Skeletal muscle satellite cell (primary cell): ENCODE measurements around the gene ENO1.
A peak's percentile ranks its signal among the peaks of the same experiment; 100 is the strongest.
"Not testable (repeated sequence)": the region's sequence is repeated elsewhere in the genome, so short reads cannot be mapped to it uniquely, and the experiment has no call there.

Experiments used
- H3K27me3 ChIP-seq: 2 replicates; pipeline ENCODE4 v1.7.0; 2013; ENCODE audit warnings: low read length; ENCODE audit not compliant: control insufficient read depth, insufficient read depth
- H3K36me3 ChIP-seq: 2 replicates; pipeline ENCODE4 v1.7.0; 2013; ENCODE audit warnings: mild to moderate bottlenecking, control low read depth, low read length; ENCODE audit not compliant: insufficient read depth
- H3K4me1 ChIP-seq: 2 replicates; pipeline ENCODE4 v1.7.0; 2013; ENCODE audit warnings: low read length; ENCODE audit not compliant: control insufficient read depth, insufficient read depth
- H3K4me2 ChIP-seq: 2 replicates; pipeline ENCODE4 v1.7.0; 2013; ENCODE audit warnings: mild to moderate bottlenecking, low read length
- H3K4me3 ChIP-seq: 2 replicates; pipeline ENCODE4 v1.7.0; 2013; ENCODE audit warnings: low read length
- H3K9ac ChIP-seq: 2 replicates; pipeline ENCODE4 v1.7.0; 2013; ENCODE audit warnings: mild to moderate bottlenecking, low read depth, low read length, moderate library complexity
- H3K9me3 ChIP-seq: replicated peaks from 2 replicates; pipeline ENCODE4 v1.7.0; 2013; ENCODE audit warnings: mild to moderate bottlenecking, control low read depth, low read length

ENO1 gene

DNA sequence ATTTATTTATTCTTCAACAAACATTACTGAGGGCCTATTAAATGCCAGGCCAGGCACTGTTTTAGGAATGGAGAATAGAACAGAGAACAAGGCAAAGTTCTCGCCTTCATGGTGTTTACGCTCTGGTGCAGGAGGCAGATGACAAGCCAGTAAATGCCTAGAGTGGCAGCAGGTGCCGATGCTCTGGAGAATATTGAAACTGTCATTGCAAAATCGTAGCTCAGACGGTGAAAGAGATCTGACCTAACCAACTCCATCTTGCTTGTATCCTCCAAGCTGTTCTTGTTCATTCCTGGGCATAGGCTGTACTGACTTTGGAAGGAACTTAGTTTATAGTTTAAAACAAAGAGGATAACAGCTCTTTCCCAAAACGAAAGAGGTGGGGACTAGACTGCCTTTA, 13.5 kb upstream of the ENO1 start:
- H3K36me3 ChIP-seq, result no peaks in the 10 kb centered on the region
- peaks cover 19% of the 10 kb centered on the region for H3K4me1 ChIP-seq
- no peak overlapping the region for H3K9ac ChIP-seq
- H3K4me2 ChIP-seq, result no peak overlapping the region
- H3K4me3 ChIP-seq, result no peak overlapping the region
- H3K27me3 ChIP-seq, result no peaks in the 10 kb centered on the region
- H3K9me3 ChIP-seq, result no peaks in the 10 kb centered on the region

DNA sequence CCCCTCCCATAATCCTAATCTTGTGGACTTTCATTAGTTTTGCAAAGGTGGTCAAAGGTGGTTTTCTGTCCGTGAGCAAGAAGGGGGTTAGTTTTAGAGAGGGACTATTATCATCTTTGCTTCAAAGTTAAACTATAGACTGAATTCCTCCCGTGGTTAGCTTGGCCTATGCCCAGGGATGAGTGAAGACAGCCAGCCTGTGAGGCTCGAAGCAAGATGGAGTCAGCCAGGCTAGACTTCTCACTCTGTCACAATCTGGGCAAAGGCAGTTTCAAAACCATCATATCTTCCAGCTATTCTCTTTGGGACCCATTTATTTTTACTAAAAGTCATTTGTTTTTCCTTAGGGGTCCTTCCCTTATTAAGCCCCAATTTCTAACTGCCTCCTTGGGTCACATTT, 12.9 kb upstream of the ENO1 start:
- H3K9ac ChIP-seq, result no peak overlapping the region
- H3K4me1 ChIP-seq, result peaks cover 19% of the 10 kb centered on the region
- no peak overlapping the region for H3K4me2 ChIP-seq
- H3K4me3 ChIP-seq, result no peak overlapping the region
- no peaks in the 10 kb centered on the region for H3K27me3 ChIP-seq
- no peaks in the 10 kb centered on the region for H3K36me3 ChIP-seq
- no peaks in the 10 kb centered on the region for H3K9me3 ChIP-seq

DNA sequence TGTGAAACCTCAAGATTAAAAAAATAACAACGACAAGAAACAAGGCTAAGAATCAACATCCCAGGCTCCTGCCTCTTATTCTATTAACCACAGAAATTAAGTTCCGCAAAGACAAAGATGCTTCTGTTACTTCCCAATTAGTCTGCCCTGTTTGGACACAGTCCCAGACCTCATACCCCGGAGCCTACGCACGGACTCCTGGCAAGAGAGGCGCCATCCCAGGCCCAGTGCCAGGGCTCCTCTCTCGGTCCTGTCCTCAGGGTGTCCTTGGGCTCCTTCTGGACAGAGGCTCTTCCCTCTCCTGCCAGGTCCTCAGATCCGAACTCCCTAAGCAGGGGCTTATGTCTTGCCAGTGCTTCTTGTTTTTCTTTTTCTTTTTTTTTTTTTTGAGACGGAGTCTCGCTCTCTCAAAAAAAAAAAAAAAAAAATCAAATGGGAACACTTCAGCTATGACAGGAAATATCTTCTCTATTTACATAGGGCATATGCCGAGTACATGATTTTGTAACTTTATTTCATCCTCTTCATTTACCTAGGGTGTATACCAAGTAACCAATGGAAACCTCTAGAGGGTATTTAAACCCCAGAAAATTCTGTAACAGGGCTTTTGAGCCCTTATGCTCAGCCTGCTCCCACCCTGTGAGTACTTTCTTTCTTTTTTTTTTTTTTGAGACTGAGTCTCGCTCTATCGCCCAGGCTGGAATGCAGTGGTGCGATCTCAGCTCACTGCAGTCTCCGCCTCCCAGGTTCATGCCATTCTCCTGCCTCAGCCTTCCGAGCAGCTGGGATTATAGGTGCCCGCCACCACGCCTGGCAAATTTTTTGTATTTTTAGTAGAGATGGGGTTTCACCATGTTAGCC, 11.7 kb upstream of the ENO1 start:
- Histone ChIP-seq H3K9ac (peak overlapping the region; percentile 78), H3K4me3 (peak overlapping the region; percentile 45)

DNA sequence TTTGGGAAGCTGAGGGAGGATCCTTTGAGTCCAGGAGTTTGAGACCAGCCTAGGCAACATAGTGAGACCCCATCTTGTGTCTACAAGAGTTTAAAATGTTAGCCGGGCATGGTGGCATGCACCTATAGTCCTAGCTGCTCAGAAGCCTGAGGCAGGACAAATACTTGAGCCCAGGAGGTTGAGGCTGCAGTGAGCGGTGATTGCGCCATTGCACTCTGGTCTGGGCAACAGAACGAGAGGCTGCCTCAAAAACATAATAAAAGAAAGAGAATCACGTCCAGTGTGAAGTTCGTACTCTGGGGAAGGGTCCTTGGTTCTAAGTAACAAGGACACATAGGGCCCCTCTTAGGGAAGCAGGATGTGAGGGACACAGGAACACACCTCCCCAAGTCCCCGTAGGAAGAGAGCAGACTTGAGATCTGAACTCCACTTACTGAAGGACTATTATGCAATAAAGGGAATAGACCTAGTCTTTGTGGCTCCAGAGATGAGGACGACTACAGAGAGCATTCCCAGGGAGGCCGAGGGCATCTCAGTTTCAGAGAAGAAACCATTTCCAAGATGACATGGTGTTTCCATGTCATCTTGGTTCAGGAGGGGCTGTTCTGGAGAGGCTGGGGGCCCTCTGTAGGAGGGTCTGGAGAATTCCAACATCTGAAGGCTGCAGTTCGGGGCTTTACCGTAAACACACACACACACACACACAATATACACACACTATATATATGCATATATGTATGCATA, 10.8 kb upstream of the ENO1 start:
- Histone ChIP-seq H3K9ac (peak overlapping the region; percentile 78), H3K36me3 (no peaks in the 10 kb centered on the region), H3K9me3 (no peaks in the 10 kb centered on the region), H3K27me3 (no peaks in the 10 kb centered on the region), H3K4me2 (peak overlapping the region; percentile 80), H3K4me1 (peaks cover 19% of the 10 kb centered on the region), H3K4me3 (no peak overlapping the region)

More for the DNA sequence above, 11.7 kb upstream of the ENO1 start:
- Histone ChIP-seq H3K4me2 (peak overlapping the region; percentile 80), H3K36me3 (no peaks in the 10 kb centered on the region), H3K9me3 (no peaks in the 10 kb centered on the region), H3K4me1 (peaks cover 19% of the 10 kb centered on the region), H3K27me3 (no peaks in the 10 kb centered on the region)

- Histone ChIP-seq H3K9ac (no peak overlapping the region), H3K4me2 (no peak overlapping the region), H3K27me3 (no peaks in the 10 kb centered on the region), H3K36me3 (no peaks in the 10 kb centered on the region), H3K9me3 (no peaks in the 10 kb centered on the region), H3K4me3 (no peak overlapping the region), H3K4me1 (peaks cover 19% of the 10 kb centered on the region)
These were observed 8.1 kb upstream of the ENO1 start for GRCh38 chr1:8886589-8886988.

GRCh38 chr1:8886031-8886524, 7.6 kb upstream of the ENO1 start:
- not testable (repeated sequence) for H3K9ac ChIP-seq, H3K27me3 ChIP-seq, H3K36me3 ChIP-seq, H3K4me3 ChIP-seq, H3K9me3 ChIP-seq, H3K4me2 ChIP-seq
- H3K4me1 ChIP-seq, result peaks cover 14% of the 10 kb centered on the region

- not testable (repeated sequence) for H3K27me3 ChIP-seq, H3K36me3 ChIP-seq, H3K9me3 ChIP-seq, H3K4me3 ChIP-seq, H3K4me2 ChIP-seq, H3K9ac ChIP-seq
- H3K4me1 ChIP-seq, result peaks cover 18% of the 10 kb centered on the region
These were observed 5.6 kb upstream of the ENO1 start for GRCh38 chr1:8884105-8884504.

DNA sequence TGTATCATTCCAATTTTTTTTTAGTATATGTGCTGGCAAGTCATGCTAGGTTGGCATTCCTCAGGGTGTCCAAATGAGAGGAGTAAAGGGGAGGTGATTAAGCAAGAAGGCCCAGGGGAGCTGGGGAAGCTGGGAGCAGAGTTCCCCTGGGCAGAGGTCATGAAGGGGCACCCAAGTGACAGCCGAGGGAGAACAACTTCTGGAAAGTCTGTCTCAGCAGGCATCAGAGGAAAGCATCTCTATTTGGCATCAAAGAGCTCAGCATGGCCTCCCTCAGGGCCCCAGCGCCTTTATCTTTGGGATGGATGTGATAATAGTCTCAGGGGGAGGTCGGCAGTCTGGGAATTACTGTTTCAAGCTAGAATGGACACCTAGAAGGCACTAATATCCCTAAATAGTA, 5.0 kb upstream of the ENO1 start:
- peaks cover 20% of the 10 kb centered on the region for H3K4me1 ChIP-seq
- H3K9ac ChIP-seq, result no peak overlapping the region
- no peaks in the 10 kb centered on the region for H3K9me3 ChIP-seq
- H3K4me3 ChIP-seq, result no peak overlapping the region
- H3K27me3 ChIP-seq, result no peaks in the 10 kb centered on the region
- no peak overlapping the region for H3K4me2 ChIP-seq
- no peaks in the 10 kb centered on the region for H3K36me3 ChIP-seq

DNA sequence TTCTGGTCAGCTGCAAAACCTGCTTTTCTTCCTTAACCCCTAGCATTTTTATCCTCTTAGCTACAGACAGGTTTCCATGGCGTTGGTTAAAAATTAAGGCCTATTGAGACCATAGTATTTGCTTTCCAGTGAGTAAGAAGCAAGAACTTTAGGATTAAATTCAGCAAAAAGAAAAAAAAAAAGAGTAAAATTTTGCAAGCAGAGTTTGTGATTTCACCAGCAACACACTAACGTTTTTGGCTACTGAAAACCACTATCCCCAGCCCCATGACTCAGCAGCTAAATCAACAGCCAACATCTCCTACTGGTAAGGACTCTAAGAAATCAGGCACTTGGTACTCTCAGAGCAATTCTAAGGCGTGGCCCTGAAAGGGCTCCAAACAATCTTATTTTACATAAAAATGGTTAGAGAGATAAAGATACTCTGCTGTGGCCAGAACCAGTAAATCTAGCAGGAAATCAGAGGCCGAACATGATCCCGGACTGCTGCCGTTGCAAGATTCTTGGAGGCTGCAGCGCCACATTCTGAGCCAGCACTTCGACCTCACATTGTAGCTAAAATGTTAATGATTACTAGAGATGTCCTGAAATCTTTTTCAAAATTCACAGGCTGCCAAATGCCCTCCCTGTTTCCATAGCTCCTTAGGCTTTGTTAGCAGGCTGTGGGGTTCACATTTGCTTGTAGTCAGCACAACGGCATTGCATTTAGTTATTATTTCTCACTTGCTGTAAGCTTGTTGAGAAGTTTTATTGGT, 1.6 kb upstream of the ENO1 start:
- H3K4me3 ChIP-seq, result peak overlapping the region; percentile 85
- H3K4me2 ChIP-seq, result peak overlapping the region; percentile 93
- H3K27me3 ChIP-seq, result no peaks in the 10 kb centered on the region
- H3K36me3 ChIP-seq, result peaks cover 22% of the 10 kb centered on the region
- H3K9me3 ChIP-seq, result no peaks in the 10 kb centered on the region
- H3K9ac ChIP-seq, result peak overlapping the region; percentile 97
- H3K4me1 ChIP-seq, result peaks cover 31% of the 10 kb centered on the region

DNA sequence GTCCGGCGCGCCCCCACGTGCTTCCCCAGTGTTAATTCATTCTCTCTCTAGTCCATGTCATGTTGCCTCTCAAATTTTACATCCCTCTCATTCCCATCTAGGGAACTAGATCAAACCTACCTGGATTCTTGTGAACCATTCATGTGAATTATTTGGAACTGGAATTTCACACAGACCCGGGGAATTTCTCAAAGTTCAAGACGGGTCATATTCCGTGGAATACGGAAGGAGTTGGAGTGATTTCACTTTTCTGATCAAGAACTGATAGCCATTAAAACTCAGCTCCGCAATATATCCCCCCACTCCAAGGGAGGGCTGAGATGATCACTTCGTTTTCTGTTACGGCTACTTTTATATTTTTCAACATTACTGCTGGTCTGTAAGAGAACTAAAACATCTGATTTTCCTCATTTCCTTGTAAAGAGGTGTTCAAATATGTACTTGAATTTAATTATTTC, 1.0 kb upstream of the ENO1 start:
- H3K9ac ChIP-seq, result peak overlapping the region; percentile 97
- peaks cover 28% of the 10 kb centered on the region for H3K36me3 ChIP-seq
- peak overlapping the region; percentile 85 for H3K4me3 ChIP-seq
- no peaks in the 10 kb centered on the region for H3K27me3 ChIP-seq
- H3K9me3 ChIP-seq, result no peaks in the 10 kb centered on the region
- peaks cover 37% of the 10 kb centered on the region for H3K4me1 ChIP-seq
- peak overlapping the region; percentile 93 for H3K4me2 ChIP-seq
